GM12874 (cell line): ENCODE measurements around the gene CEMIP.

Source experiments
- TF ChIP-seq, protein P1 (sequence below): IDR thresholded peaks from 2 replicates; pipeline ENCODE4 v1.5.1; 2011; ENCODE audit warnings: low read depth, mild to moderate bottlenecking, control low read depth, low read length, moderate library complexity; ENCODE audit not compliant: insufficient read depth

Gene CEMIP

DNA sequence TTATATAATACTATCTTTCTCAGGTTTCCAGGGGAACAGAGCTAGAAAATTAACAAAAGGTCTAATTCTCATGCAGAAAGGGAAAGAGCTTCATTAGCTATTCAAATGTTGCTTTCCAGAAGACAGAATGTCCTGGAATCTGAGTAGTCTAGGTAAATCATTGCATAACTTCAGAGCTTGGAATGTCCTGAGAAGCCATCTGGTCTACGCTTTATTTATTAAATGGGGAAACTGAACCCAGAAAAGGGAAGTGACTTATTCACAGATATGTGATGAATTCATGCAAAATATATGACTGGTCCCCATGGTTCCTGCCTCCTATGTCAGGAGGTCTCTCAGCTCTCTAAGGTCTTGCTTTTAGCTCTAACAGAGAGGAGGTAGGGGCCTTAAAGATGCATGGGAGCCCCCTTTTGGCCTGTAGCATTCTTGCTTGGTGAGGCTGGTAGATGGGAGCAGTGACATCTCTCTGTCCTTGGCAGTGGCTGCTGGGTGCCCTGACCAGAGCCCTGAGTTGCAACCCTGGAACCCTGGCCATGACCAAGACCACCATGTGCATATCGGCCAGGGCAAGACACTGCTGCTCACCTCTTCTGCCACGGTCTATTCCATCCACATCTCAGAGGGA, 99.2 kb downstream of the CEMIP start:
- TF ChIP-seq, protein P1, sequence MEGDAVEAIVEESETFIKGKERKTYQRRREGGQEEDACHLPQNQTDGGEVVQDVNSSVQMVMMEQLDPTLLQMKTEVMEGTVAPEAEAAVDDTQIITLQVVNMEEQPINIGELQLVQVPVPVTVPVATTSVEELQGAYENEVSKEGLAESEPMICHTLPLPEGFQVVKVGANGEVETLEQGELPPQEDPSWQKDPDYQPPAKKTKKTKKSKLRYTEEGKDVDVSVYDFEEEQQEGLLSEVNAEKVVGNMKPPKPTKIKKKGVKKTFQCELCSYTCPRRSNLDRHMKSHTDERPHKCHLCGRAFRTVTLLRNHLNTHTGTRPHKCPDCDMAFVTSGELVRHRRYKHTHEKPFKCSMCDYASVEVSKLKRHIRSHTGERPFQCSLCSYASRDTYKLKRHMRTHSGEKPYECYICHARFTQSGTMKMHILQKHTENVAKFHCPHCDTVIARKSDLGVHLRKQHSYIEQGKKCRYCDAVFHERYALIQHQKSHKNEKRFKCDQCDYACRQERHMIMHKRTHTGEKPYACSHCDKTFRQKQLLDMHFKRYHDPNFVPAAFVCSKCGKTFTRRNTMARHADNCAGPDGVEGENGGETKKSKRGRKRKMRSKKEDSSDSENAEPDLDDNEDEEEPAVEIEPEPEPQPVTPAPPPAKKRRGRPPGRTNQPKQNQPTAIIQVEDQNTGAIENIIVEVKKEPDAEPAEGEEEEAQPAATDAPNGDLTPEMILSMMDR: no peak

DNA sequence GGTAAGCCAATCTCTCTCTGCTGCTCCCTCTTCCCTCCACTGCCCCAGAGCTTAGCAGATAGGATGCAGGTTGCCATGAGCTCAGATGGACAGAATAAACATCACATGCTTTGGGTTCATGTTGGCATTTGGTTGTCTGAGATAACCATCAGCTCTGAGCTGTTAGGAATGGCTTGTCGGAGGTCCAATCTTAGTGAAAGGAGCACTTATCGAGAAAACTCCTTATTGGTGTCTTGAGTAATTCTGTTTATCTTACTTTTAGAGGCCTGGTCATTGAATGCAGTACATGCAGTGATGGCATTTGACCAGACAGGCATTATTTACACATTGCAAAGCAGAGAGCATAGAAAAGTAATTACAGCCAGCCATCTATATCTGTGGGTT, 99.7 kb downstream of the CEMIP start:
- TF ChIP-seq, protein P1: no peak

DNA sequence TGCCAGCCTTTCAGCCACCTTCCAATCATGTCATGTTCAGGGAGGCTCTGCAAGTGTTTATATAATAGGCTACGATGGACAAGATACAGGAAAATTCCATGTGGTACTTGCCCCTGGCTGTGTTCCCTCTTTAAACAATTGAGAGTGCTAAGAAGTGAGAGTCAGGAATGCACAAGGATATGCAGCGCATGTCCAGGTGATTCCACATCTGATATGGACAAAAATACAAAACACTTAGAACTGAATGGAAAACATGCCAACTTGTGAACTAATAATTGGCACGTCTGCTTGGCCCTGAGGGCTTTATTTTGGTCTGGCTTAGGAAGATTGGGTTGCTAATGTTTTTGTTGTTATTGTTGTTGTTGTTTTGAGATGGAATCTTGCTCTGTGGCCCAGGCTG, 100.9 kb downstream of the CEMIP start:
- TF ChIP-seq, protein P1: no peak

DNA sequence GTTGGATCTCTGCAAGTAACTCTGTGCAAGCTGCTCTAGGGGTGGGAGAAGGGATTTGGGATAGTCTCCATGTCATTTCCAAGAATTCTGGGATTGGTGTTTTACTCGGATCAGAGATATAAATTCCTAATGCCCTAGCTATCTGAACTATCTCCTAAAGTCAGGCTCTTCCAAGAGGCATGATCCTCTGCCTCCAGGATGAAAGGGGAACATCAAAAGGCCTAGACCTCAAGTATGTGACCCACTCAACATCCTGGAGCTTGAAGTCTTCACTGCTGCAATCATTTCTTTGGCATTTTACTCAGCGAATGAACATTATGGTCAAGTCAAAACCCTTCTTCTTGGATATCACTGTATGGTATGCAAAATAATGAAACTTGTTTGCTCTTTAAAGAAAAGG, 104.5 kb downstream of the CEMIP start:
- TF ChIP-seq, protein P1: no peak

DNA sequence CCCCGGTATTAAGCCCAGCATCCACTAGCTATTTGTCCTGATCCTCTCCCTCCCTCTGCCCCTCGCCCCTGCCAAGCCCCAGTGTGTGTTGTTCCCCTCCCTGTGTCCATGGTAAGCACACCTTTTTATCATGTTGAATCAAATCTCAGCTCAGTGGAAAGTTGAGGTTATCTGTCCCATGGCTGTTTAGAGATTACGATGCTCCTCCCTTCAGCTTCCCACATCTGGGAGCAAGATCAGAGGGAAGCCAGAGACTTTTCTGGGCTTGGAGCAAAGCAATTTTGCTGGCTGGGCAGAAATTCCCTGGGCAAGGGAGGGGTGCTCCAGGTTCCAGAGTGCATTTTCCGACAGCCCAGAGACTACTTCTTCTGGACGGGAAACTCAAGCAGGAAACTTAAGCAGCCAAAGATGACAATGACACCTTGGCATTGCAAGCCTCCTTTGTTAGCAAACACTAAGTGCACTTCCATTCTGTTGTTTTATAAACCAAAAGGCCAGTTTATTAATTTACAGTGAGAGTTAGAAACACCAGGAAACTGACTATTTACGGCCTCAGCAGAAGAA, 105.9 kb downstream of the CEMIP start:
- TF ChIP-seq, protein P1: no peak

DNA sequence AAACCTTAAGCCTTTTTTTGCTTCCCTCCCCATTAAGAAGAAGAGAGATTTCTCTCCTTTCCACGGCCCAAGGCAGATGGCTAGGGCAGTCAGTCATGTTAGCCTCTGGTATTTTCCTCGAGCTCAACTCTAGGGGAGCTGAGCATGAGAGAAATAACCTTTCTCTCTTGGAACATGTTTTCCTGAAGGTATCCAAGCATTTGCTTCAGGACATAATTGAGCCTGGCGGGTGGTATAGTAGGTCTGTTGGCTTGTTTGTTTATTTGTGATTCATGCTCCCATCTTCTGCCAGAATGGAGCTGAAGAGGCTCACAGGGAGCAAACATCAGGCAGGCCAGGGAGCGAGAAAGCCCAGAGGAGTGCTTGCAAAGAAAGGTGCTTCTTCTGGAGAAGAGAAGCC, 108.0 kb downstream of the CEMIP start:
- TF ChIP-seq, protein P1: no peak

DNA sequence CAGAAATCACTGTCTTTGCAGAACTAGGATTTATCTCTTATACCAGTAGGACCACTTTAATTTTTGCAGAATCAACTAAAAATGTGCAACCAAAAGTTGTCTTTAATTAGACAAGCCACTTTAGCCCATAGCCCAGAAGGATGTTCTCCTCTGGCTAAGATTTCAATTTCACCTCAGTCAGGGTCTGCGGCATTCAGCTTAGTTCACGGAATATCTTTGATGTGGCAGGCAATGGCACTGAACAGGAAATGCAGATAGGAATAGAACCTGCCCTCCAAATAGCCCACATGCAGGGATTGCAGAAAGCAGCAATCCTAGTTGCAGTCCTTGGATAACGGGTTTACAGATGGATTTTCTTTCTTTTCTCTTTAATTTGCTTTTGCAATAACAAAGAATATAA, 109.7 kb downstream of the CEMIP start:
- TF ChIP-seq, protein P1: no peak
